WTC11 (cell line): Measurements from ENCODE around the gene SRCIN1. TPM values are rescaled to one million over a fixed set of nuclear protein-coding genes. Genes with fewer than 3 reads are reported as not detected.

Source experiments
- CDX4 ChIP-seq: fragments of 250-450 bp; sonication (Bioruptor Pico); IDR thresholded peaks from 2 replicates; pipeline ENCODE4 v1.9.0; 2021; ENCODE audit warnings: moderate library complexity, mild to moderate bottlenecking, inconsistent platforms, borderline replicate concordance
- E2F1 ChIP-seq: sonication (generic); formaldehyde crosslinking; IDR thresholded peaks from 2 replicates; pipeline ENCODE4 v1.8.0; 2022; ENCODE audit warnings: mild to moderate bottlenecking, missing genetic modification reagents
- EMX1 ChIP-seq: fragments of 250-450 bp; sonication (Bioruptor Pico); IDR thresholded peaks from 2 replicates; pipeline ENCODE4 v1.8.0; 2021; ENCODE audit warnings: mild to moderate bottlenecking
- ERG ChIP-seq: fragments of 250-450 bp; sonication (Bioruptor Pico); IDR thresholded peaks from 2 replicates; pipeline ENCODE4 v1.8.0; 2021; ENCODE audit warnings: mild to moderate bottlenecking
- ETV6 ChIP-seq: sonication (generic); formaldehyde crosslinking; IDR thresholded peaks from 2 replicates; pipeline ENCODE4 v1.8.1; 2022; ENCODE audit warnings: mild to moderate bottlenecking, missing genetic modification reagents
- FOXJ3 ChIP-seq: sonication (generic); formaldehyde crosslinking; IDR thresholded peaks from 2 replicates; pipeline ENCODE4 v1.9.0; 2021; ENCODE audit warnings: missing genetic modification reagents, mild to moderate bottlenecking, borderline replicate concordance
- JAZF1 ChIP-seq: fragments of 250-450 bp; sonication (Bioruptor Pico); IDR thresholded peaks from 2 replicates; pipeline ENCODE4 v1.9.0; 2021; ENCODE audit warnings: moderate library complexity, mild to moderate bottlenecking, inconsistent platforms
- JUN ChIP-seq: sonication (generic); formaldehyde crosslinking; IDR thresholded peaks from 2 replicates; pipeline ENCODE4 v1.8.0; 2023; ENCODE audit warnings: mild to moderate bottlenecking, missing genetic modification reagents
- NFE2L1 ChIP-seq: sonication (generic); formaldehyde crosslinking; IDR thresholded peaks from 2 replicates; pipeline ENCODE4 v1.8.1; 2023; ENCODE audit warnings: missing genetic modification reagents
- NR3C1 ChIP-seq: sonication (generic); formaldehyde crosslinking; conservative IDR thresholded peaks from 2 replicates; pipeline ENCODE4 v1.8.1; 2023; ENCODE audit warnings: low read depth, mild to moderate bottlenecking, missing genetic modification reagents
- OVOL2 ChIP-seq: fragments of 250-450 bp; sonication (Bioruptor Pico); IDR thresholded peaks from 2 replicates; pipeline ENCODE4 v1.9.0; 2021; ENCODE audit warnings: mild to moderate bottlenecking, borderline replicate concordance
- PRRX2 ChIP-seq: fragments of 250-450 bp; sonication (Bioruptor Pico); IDR thresholded peaks from 2 replicates; pipeline ENCODE4 v1.8.0; 2021; ENCODE audit warnings: mild to moderate bottlenecking
- RELA ChIP-seq: sonication (generic); formaldehyde crosslinking; IDR thresholded peaks from 2 replicates; pipeline ENCODE4 v1.8.1; 2022; ENCODE audit warnings: missing genetic modification reagents, mild to moderate bottlenecking, borderline replicate concordance
- ZBTB21 ChIP-seq: sonication (generic); formaldehyde crosslinking; IDR thresholded peaks from 2 replicates; pipeline ENCODE4 v1.8.1; 2023; ENCODE audit warnings: mild to moderate bottlenecking, missing genetic modification reagents, borderline replicate concordance
- ZNF219 ChIP-seq: sonication (generic); formaldehyde crosslinking; IDR thresholded peaks from 2 replicates; pipeline ENCODE4 v1.8.0; 2023; ENCODE audit warnings: missing genetic modification reagents, mild to moderate bottlenecking, borderline replicate concordance
- ZNF317 ChIP-seq: sonication (generic); formaldehyde crosslinking; IDR thresholded peaks from 2 replicates; pipeline ENCODE4 v1.8.1; 2023; ENCODE audit warnings: low read depth, mild to moderate bottlenecking, moderate library complexity, missing genetic modification reagents, borderline replicate concordance
- ZNF416 ChIP-seq: fragments of 250-450 bp; sonication (Bioruptor Pico); IDR thresholded peaks from 2 replicates; pipeline ENCODE4 v1.9.0; 2021; ENCODE audit warnings: mild to moderate bottlenecking, inconsistent platforms
- total RNA-seq: library from RNA; stranded (reverse); gene quantifications from 3 replicates; pipeline ENCODE4 v1.2.3, GENCODE V29; 2021
- TF ChIP-seq, protein P1 (sequence below): fragments of 250-450 bp; sonication (Bioruptor Pico); IDR thresholded peaks from 2 replicates; pipeline ENCODE4 v2.1.2; 2022; ENCODE audit warnings: mild to moderate bottlenecking, moderate library complexity
- TF ChIP-seq, protein P2 (sequence below): sonication (generic); formaldehyde crosslinking; IDR thresholded peaks from 2 replicates; pipeline ENCODE4 v1.8.1; 2023; ENCODE audit warnings: mild to moderate bottlenecking, moderate library complexity, missing genetic modification reagents
- TF ChIP-seq, protein P3 (sequence below): fragments of 250-450 bp; sonication (Bioruptor Pico); IDR thresholded peaks from 2 replicates; pipeline ENCODE4 v1.9.0; 2021; ENCODE audit warnings: mild to moderate bottlenecking
- TF ChIP-seq, protein P4 (sequence below): fragments of 200-600 bp; IDR thresholded peaks from 2 replicates; pipeline ENCODE4 v1.8.0; 2022; ENCODE audit warnings: antibody characterized with exemption
- TF ChIP-seq, protein P5 (sequence below): sonication (generic); formaldehyde crosslinking; IDR thresholded peaks from 2 replicates; pipeline ENCODE4 v1.8.1; 2022; ENCODE audit warnings: low read depth, missing genetic modification reagents, borderline replicate concordance
- TF ChIP-seq, protein P6 (sequence below): sonication (generic); formaldehyde crosslinking; IDR thresholded peaks from 2 replicates; pipeline ENCODE4 v1.8.1; 2022; ENCODE audit warnings: low read depth, mild to moderate bottlenecking, moderate library complexity, missing genetic modification reagents, borderline replicate concordance

SRCIN1 gene
- total RNA-seq, 1 experiment from 2014 or later, result 17.3 TPM

DNA sequence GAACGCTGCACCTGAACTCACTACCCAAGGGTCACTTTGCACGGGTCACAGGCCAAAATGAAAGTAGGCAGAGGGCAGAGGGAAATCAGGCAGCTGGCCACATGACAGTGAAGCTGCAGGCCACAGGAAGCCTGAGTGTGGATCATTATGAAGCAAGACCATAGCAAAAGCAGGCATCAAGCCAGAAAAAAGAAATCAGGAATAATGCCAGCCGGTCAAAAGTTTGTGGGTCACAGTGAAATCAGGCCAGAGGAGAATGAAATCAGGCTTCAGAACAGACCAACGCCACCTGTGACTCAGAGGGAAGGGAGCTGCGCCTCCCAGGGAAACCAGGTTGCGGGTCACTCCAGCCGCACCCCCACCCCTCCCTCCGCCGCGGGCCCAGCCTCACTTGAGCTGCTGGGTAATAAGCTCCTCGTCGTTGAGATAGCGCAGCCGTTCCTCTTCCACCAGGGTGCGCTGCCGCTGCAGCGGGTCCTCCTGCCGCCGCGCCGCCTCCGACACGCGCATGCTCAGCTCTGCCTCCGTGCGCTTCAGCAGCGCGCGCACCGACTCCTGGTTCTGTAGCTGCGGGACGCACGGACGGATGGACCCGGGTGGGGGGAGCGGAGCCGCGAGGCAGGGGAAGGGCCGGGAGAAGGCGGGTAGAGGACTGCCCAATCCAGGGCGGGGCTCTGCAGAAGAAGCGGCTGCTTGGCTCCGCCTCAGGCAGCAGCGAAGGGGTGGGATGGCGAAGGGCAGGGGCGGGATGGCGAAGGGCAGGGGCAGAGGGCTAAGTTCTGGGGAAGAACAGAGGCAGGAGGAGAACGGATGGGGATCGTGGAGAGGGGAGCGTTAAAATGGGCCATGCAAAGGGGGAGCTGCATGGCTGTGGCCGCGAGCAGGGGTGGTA lies 47.7 kb downstream of the SRCIN1 start (continued):
- TF ChIP-seq EMX1 (CRISPR knock-in tag) (no peak), ZNF416 (CRISPR knock-in tag) (no peak), JAZF1 (no peak), ZNF317 (CRISPR knock-in tag) (no peak), ZNF219 (CRISPR knock-in tag) (no peak), NR3C1 (CRISPR knock-in tag) (no peak), ZBTB21 (peak; percentile 76; the same call in 1 of the 2 replicates), ERG (CRISPR knock-in tag) (no peak), OVOL2 (CRISPR knock-in tag) (no peak), CDX4 (CRISPR knock-in tag) (no peak), PRRX2 (CRISPR knock-in tag) (no peak), ETV6 (peak; percentile 58; the same call in 1 of the 2 replicates), JUN (CRISPR knock-in tag) (no peak), NFE2L1 (CRISPR knock-in tag) (no peak), RELA (CRISPR knock-in tag) (no peak), FOXJ3 (CRISPR knock-in tag) (no peak), E2F1 (CRISPR knock-in tag) (no peak; the same call in 1 of the 2 replicates)
- TF ChIP-seq, protein P1, sequence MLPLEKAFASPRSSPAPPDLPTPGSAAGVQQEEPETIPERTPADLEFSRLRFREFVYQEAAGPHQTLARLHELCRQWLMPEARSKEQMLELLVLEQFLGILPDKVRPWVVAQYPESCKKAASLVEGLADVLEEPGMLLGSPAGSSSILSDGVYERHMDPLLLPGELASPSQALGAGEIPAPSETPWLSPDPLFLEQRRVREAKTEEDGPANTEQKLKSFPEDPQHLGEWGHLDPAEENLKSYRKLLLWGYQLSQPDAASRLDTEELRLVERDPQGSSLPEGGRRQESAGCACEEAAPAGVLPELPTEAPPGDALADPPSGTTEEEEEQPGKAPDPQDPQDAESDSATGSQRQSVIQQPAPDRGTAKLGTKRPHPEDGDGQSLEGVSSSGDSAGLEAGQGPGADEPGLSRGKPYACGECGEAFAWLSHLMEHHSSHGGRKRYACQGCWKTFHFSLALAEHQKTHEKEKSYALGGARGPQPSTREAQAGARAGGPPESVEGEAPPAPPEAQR (CRISPR knock-in tag), result no peak
- TF ChIP-seq, protein P2, sequence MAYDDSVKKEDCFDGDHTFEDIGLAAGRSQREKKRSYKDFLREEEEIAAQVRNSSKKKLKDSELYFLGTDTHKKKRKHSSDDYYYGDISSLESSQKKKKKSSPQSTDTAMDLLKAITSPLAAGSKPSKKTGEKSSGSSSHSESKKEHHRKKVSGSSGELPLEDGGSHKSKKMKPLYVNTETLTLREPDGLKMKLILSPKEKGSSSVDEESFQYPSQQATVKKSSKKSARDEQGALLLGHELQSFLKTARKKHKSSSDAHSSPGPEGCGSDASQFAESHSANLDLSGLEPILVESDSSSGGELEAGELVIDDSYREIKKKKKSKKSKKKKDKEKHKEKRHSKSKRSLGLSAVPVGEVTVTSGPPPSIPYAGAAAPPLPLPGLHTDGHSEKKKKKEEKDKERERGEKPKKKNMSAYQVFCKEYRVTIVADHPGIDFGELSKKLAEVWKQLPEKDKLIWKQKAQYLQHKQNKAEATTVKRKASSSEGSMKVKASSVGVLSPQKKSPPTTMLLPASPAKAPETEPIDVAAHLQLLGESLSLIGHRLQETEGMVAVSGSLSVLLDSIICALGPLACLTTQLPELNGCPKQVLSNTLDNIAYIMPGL (CRISPR knock-in tag), result peak; percentile 73; the same call in 1 of the 2 replicates
- TF ChIP-seq, protein P3, sequence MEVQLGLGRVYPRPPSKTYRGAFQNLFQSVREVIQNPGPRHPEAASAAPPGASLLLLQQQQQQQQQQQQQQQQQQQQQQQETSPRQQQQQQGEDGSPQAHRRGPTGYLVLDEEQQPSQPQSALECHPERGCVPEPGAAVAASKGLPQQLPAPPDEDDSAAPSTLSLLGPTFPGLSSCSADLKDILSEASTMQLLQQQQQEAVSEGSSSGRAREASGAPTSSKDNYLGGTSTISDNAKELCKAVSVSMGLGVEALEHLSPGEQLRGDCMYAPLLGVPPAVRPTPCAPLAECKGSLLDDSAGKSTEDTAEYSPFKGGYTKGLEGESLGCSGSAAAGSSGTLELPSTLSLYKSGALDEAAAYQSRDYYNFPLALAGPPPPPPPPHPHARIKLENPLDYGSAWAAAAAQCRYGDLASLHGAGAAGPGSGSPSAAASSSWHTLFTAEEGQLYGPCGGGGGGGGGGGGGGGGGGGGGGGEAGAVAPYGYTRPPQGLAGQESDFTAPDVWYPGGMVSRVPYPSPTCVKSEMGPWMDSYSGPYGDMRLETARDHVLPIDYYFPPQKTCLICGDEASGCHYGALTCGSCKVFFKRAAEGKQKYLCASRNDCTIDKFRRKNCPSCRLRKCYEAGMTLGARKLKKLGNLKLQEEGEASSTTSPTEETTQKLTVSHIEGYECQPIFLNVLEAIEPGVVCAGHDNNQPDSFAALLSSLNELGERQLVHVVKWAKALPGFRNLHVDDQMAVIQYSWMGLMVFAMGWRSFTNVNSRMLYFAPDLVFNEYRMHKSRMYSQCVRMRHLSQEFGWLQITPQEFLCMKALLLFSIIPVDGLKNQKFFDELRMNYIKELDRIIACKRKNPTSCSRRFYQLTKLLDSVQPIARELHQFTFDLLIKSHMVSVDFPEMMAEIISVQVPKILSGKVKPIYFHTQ (CRISPR knock-in tag), result no peak
- TF ChIP-seq, protein P4, sequence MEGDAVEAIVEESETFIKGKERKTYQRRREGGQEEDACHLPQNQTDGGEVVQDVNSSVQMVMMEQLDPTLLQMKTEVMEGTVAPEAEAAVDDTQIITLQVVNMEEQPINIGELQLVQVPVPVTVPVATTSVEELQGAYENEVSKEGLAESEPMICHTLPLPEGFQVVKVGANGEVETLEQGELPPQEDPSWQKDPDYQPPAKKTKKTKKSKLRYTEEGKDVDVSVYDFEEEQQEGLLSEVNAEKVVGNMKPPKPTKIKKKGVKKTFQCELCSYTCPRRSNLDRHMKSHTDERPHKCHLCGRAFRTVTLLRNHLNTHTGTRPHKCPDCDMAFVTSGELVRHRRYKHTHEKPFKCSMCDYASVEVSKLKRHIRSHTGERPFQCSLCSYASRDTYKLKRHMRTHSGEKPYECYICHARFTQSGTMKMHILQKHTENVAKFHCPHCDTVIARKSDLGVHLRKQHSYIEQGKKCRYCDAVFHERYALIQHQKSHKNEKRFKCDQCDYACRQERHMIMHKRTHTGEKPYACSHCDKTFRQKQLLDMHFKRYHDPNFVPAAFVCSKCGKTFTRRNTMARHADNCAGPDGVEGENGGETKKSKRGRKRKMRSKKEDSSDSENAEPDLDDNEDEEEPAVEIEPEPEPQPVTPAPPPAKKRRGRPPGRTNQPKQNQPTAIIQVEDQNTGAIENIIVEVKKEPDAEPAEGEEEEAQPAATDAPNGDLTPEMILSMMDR, result peak; percentile 57; the same call in 1 of the 2 replicates
- TF ChIP-seq, protein P5, sequence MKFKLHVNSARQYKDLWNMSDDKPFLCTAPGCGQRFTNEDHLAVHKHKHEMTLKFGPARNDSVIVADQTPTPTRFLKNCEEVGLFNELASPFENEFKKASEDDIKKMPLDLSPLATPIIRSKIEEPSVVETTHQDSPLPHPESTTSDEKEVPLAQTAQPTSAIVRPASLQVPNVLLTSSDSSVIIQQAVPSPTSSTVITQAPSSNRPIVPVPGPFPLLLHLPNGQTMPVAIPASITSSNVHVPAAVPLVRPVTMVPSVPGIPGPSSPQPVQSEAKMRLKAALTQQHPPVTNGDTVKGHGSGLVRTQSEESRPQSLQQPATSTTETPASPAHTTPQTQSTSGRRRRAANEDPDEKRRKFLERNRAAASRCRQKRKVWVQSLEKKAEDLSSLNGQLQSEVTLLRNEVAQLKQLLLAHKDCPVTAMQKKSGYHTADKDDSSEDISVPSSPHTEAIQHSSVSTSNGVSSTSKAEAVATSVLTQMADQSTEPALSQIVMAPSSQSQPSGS, result no peak
- TF ChIP-seq, protein P6, sequence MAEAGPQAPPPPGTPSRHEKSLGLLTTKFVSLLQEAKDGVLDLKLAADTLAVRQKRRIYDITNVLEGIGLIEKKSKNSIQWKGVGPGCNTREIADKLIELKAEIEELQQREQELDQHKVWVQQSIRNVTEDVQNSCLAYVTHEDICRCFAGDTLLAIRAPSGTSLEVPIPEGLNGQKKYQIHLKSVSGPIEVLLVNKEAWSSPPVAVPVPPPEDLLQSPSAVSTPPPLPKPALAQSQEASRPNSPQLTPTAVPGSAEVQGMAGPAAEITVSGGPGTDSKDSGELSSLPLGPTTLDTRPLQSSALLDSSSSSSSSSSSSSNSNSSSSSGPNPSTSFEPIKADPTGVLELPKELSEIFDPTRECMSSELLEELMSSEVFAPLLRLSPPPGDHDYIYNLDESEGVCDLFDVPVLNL (CRISPR knock-in tag), result no peak
